Suprapubic skin (tissue), 3 donors: Measurements from ENCODE around the gene SLC26A8.

ENCODE experiments used
- POLR2AphosphoS5 ChIP-seq, 3 donors: sonication (generic); formaldehyde crosslinking; IDR thresholded peaks; one replicate each; pipeline ENCODE4 v1.6.1; 2017; ENCODE audit warnings: antibody characterized with exemption in 3 of 3
- TF ChIP-seq, protein P1 (sequence below), 2 donors: fragments of 200-600 bp in 1 of 2; fragments of 450-650 bp in 1 of 2; sonication (generic) in 1 of 2; IDR thresholded peaks; one replicate each; pipeline ENCODE4 v1.5.1; 2016 to 2019; ENCODE audit warnings: antibody characterized with exemption in 2 of 2, mild to moderate bottlenecking in 1 of 2, moderate library complexity in 1 of 2

DNA sequence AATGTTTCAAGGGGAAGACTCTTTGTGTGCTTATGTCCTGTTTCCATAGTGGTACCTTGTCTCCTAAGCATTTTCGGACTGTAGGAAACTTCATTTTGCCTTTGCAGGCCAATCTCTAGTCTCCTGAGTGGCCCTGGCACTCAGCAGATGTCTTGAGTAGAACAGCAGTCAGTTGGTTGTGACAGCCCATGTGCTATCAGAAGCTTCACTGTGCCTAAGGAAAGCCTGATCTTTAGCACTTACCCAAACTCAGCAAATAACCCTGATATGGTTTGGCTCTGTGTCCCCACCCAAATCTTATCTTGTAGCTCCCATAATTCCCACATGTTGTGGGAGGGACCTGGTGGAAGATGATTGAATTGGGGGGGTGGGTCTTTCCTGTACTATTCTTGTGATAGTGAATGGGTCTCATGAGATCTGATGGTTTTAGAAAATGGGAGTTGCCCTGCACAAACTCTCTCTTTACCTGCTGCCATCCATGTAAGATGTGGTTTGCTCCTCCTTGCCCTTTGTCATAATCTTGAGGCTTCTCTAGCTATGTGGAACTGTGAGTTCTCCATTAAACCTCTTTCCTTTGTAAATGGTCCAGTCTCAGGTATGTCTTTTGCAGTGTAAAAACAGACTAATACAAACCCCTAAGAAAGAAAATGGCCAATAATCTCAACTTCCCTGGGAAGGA, 87.6 kb downstream of the SLC26A8 start:
- TF ChIP-seq, protein P1, sequence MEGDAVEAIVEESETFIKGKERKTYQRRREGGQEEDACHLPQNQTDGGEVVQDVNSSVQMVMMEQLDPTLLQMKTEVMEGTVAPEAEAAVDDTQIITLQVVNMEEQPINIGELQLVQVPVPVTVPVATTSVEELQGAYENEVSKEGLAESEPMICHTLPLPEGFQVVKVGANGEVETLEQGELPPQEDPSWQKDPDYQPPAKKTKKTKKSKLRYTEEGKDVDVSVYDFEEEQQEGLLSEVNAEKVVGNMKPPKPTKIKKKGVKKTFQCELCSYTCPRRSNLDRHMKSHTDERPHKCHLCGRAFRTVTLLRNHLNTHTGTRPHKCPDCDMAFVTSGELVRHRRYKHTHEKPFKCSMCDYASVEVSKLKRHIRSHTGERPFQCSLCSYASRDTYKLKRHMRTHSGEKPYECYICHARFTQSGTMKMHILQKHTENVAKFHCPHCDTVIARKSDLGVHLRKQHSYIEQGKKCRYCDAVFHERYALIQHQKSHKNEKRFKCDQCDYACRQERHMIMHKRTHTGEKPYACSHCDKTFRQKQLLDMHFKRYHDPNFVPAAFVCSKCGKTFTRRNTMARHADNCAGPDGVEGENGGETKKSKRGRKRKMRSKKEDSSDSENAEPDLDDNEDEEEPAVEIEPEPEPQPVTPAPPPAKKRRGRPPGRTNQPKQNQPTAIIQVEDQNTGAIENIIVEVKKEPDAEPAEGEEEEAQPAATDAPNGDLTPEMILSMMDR (IDR thresholded peaks at IDR 0.05): no peak
- TF ChIP-seq POLR2AphosphoS5 (IDR thresholded peaks at IDR 0.05): no peak
